Naive thymus-derived CD4-positive, alpha-beta T cell (primary cell): ENCODE results near the gene KIFBP. TPM values are rescaled to one million over a fixed set of nuclear protein-coding genes. Genes with fewer than 3 reads are reported as not detected.

Experiments used
- ATAC-seq: fragments of 150-1000 bp; cut with Tn5 transposase; 2 replicates; pipeline ENCODE4 v1.10.0; 2021; ENCODE audit warnings: mild to moderate bottlenecking, moderate library complexity
- CTCF ChIA-PET: fragments of 350-600 bp; sonication (Branson Sonifier 250); formaldehyde crosslinking; loops from one replicate; lab custom pipeline; 2021; ENCODE audit warnings: antibody characterized with exemption; lab: Charles Lee
- POLR2A ChIA-PET: fragments of 350-600 bp; sonication (Branson Sonifier 250); formaldehyde crosslinking; loops from one replicate; lab custom pipeline; 2021; ENCODE audit warnings: antibody characterized with exemption, inconsistent platforms; lab: Charles Lee
- DNase-seq, 9 donors: peaks; one replicate each; pipeline versions ENCODE4 v3.0.0 to v3.0.0-alpha.2; 2020 to 2022; ENCODE audit warnings: mixed read lengths in 1 of 9
- H3K27ac ChIP-seq: one replicate; pipeline ENCODE4 v1.7.0; 2013; ENCODE audit warnings: mild to moderate bottlenecking, low read depth, low read length, moderate library complexity
- H3K27me3 ChIP-seq, 2 donors: one replicate each; pipeline ENCODE4 v1.7.0; 2013; ENCODE audit warnings: low read length in 2 of 2, mild to moderate bottlenecking in 2 of 2, moderate library complexity in 2 of 2; ENCODE audit not compliant: control insufficient read depth in 2 of 2, insufficient read depth in 2 of 2
- H3K36me3 ChIP-seq, 3 experiments: 1 replicate in 2 of 3; 2 replicates in 1 of 3; pipeline ENCODE4 v1.7.0; 2013; ENCODE audit warnings: low read length in 3 of 3, mild to moderate bottlenecking in 3 of 3, moderate library complexity in 1 of 3; ENCODE audit not compliant: insufficient read depth in 3 of 3, control insufficient read depth in 2 of 3
- H3K4me1 ChIP-seq, 2 donors: one replicate each; pipeline ENCODE4 v1.7.0; 2013; ENCODE audit warnings: low read length in 2 of 2, mild to moderate bottlenecking in 2 of 2, moderate library complexity in 1 of 2; ENCODE audit not compliant: control insufficient read depth in 2 of 2, insufficient read depth in 2 of 2
- H3K4me3 ChIP-seq: 2 replicates; pipeline ENCODE4 v1.7.0; 2013; ENCODE audit warnings: mild to moderate bottlenecking, low read length
- H3K9me3 ChIP-seq, 3 experiments: 1 replicate in 2 of 3; 2 replicates in 1 of 3; pipeline ENCODE4 v1.7.0; 2013; ENCODE audit warnings: low read length in 3 of 3; ENCODE audit not compliant: control insufficient read depth in 2 of 3
- H3K27ac Mint-ChIP-seq, 9 donors: one replicate each; pipeline ENCODE4 v1.8.0; 2020 to 2022; ENCODE audit warnings: mixed read lengths in 9 of 9, mild to moderate bottlenecking in 8 of 9, moderate library complexity in 5 of 9, inconsistent platforms in 2 of 9
- H3K27me3 Mint-ChIP-seq, 5 donors: one replicate each; pipeline ENCODE4 v1.8.0; 2021 to 2022; ENCODE audit warnings: mixed read lengths in 5 of 5, mild to moderate bottlenecking in 1 of 5
- H3K36me3 Mint-ChIP-seq, 5 donors: one replicate each; pipeline ENCODE4 v1.8.0; 2020 to 2022; ENCODE audit warnings: mixed read lengths in 5 of 5, mild to moderate bottlenecking in 3 of 5, inconsistent platforms in 1 of 5
- H3K4me1 Mint-ChIP-seq, 7 donors: one replicate each; pipeline ENCODE4 v1.8.0; 2020 to 2022; ENCODE audit warnings: mixed read lengths in 7 of 7, mild to moderate bottlenecking in 3 of 7, inconsistent platforms in 1 of 7
- H3K4me3 Mint-ChIP-seq, 10 donors: one replicate each; pipeline ENCODE4 v1.8.0; 2020 to 2022; ENCODE audit warnings: mild to moderate bottlenecking in 10 of 10, mixed read lengths in 10 of 10, moderate library complexity in 6 of 10, inconsistent platforms in 2 of 10
- H3K9me3 Mint-ChIP-seq, 11 donors: one replicate each; pipeline ENCODE4 v1.8.0; 2020 to 2022; ENCODE audit warnings: mixed read lengths in 11 of 11, mild to moderate bottlenecking in 4 of 11, inconsistent platforms in 1 of 11, moderate library complexity in 1 of 11
- intact Hi-C, 2 donors: fragments of 100-400 bp; cut with micrococcal nuclease; formaldehyde crosslinking; loops; one replicate each; pipeline ENCODE4 v1.15.1; 2023
- polyA plus RNA-seq, 2 donors: library from polyadenylated mRNA; unstranded; fragments of 300-500 nt; fragmentation: Illumina TruSeq; gene quantifications; one replicate each; pipeline ENCODE4 v1.2.3, GENCODE V29; 2021
- total RNA-seq, 6 experiments: library from RNA in 5 of 6; stranded (reverse) in 5 of 6; gene quantifications; 1 replicate in 5 of 6; 2 replicates in 1 of 6; pipeline ENCODE4 v1.2.3 and lab custom pipeline; 2021 to 2026

The KIFBP gene
- total and polyA plus RNA-seq, 7 experiments from 2014 or later, result 4.5 to 18.1 (median 6.9) TPM

- Mint-ChIP-seq H3K4me3 (peak overlapping the region in 4 of 10 donors; percentile 21 to 40 (median 31)), H3K9me3 (no peaks in the 10 kb centered on the region), H3K36me3 (peaks cover 0 to 3% (median 0%) of the 10 kb centered on the region in 5 donors), H3K27me3 (no peaks in the 10 kb centered on the region), H3K27ac (peak overlapping the region in 6 of 9 donors; percentile 38 to 85 (median 72)), H3K4me1 (peaks cover 27 to 54% (median 34%) of the 10 kb centered on the region in 7 donors)
- ATAC-seq, result peak; percentile 71
- ChIA-PET CTCF (interaction anchor here (0.6 kb wide), 1 partner anchor 42 kb away, joined by 3 read pairs; no protein-coding TSS in a partner anchor), POLR2A (interaction anchor here (0.9 kb wide), 1 partner anchor 9 kb away, joined by 3 read pairs; no protein-coding TSS in a partner anchor)
- H3K36me3 ChIP-seq, result no peaks in the 10 kb centered on the region
- H3K4me1 ChIP-seq, result peaks cover 13 to 27% of the 10 kb centered on the region in 2 donors
- intact Hi-C loops, result no loop called here
- no peak overlapping the region for H3K4me3 ChIP-seq
- no peaks in the 10 kb centered on the region for H3K9me3 ChIP-seq
- no peaks in the 10 kb centered on the region for H3K27me3 ChIP-seq
- DNase-seq, result no peak
- H3K27ac ChIP-seq, result no peak overlapping the region
Measured at GRCh38 chr10:69056129-69056528, 67.5 kb downstream of the KIFBP start.

GRCh38 chr10:69056536-69057260, 68.1 kb downstream of the KIFBP start:
- no peaks in the 10 kb centered on the region for H3K36me3 ChIP-seq
- Mint-ChIP-seq H3K4me3 (peak overlapping the region in 8 of 10 donors; percentile 32 to 65 (median 47)), H3K36me3 (peaks cover 0 to 3% (median 0%) of the 10 kb centered on the region in 5 donors), H3K9me3 (no peaks in the 10 kb centered on the region), H3K4me1 (peaks cover 32 to 54% (median 38%) of the 10 kb centered on the region in 7 donors), H3K27me3 (no peaks in the 10 kb centered on the region), H3K27ac (peak overlapping the region; percentile 71 to 88 (median 82))
- H3K9me3 ChIP-seq, result no peaks in the 10 kb centered on the region
- DNase-seq (peak in 1 of 9 donors; percentile 11), ATAC-seq (no peak)
- H3K27me3 ChIP-seq, result no peaks in the 10 kb centered on the region
- no peak overlapping the region for H3K27ac ChIP-seq
- intact Hi-C loops, result no loop called here
- ChIA-PET POLR2A (interaction anchor here (0.6 to 0.9 kb wide), 3 partner anchors 8 to 146 kb away, joined by 3 read pairs; partner anchors contain the start of gene SRGN), CTCF (no interaction called here)
- H3K4me3 ChIP-seq, result no peak overlapping the region
- H3K4me1 ChIP-seq, result peaks cover 19 to 32% of the 10 kb centered on the region in 2 donors

GRCh38 chr10:69057261-69057950, 68.8 kb downstream of the KIFBP start:
- H3K9me3 Mint-ChIP-seq, result no peaks in the 10 kb centered on the region
- peak overlapping the region in 8 of 10 donors; percentile 32 to 72 (median 59) for H3K4me3 Mint-ChIP-seq
- Histone ChIP-seq H3K36me3 (no peaks in the 10 kb centered on the region), H3K27ac (peak overlapping the region; percentile 23), H3K27me3 (no peaks in the 10 kb centered on the region), H3K4me3 (no peak overlapping the region), H3K9me3 (no peaks in the 10 kb centered on the region), H3K4me1 (peaks cover 25 to 38% of the 10 kb centered on the region in 2 donors)
- ChIA-PET CTCF (interaction anchor here (0.6 kb wide), 1 partner anchor 314 kb away, joined by 4 read pairs; no protein-coding TSS in a partner anchor), POLR2A (interaction anchor here (0.6 to 0.9 kb wide), 4 partner anchors 8 to 170 kb away, joined by 3 read pairs; partner anchors contain the start of gene SRGN)
- intact Hi-C loops, result no loop called here
- ATAC-seq (peak; percentile 14), DNase-seq (peak in 1 of 9 donors; percentile 5)
- H3K27ac Mint-ChIP-seq, result peak overlapping the region; percentile 74 to 88 (median 82)
- peaks cover 0 to 3% (median 0%) of the 10 kb centered on the region in 5 donors for H3K36me3 Mint-ChIP-seq
- peaks cover 36 to 59% (median 45%) of the 10 kb centered on the region in 7 donors for H3K4me1 Mint-ChIP-seq
- no peaks in the 10 kb centered on the region for H3K27me3 Mint-ChIP-seq

- H3K4me3 ChIP-seq, result no peak overlapping the region
- Mint-ChIP-seq H3K36me3 (peaks cover 0 to 3% (median 0%) of the 10 kb centered on the region in 5 donors), H3K9me3 (no peaks in the 10 kb centered on the region), H3K27me3 (no peaks in the 10 kb centered on the region), H3K4me1 (peaks cover 37 to 55% (median 45%) of the 10 kb centered on the region in 7 donors), H3K4me3 (peak overlapping the region in 5 of 10 donors; percentile 41 to 72 (median 60)), H3K27ac (peak overlapping the region; percentile 74 to 88 (median 82))
- no peak for ATAC-seq
- CTCF ChIA-PET, result interaction anchor here (0.6 kb wide), 1 partner anchor 314 kb away, joined by 4 read pairs; no protein-coding TSS in a partner anchor
- no peaks in the 10 kb centered on the region for H3K36me3 ChIP-seq
- POLR2A ChIA-PET, result interaction anchor here (0.6 to 0.9 kb wide), 2 partner anchors 30 to 171 kb away, joined by 3 read pairs; partner anchors contain the start of gene SRGN
- intact Hi-C loops, result no loop called here
- no peaks in the 10 kb centered on the region for H3K27me3 ChIP-seq
- DNase-seq, result no peak
- H3K9me3 ChIP-seq, result no peaks in the 10 kb centered on the region
- H3K27ac ChIP-seq, result no peak overlapping the region
- peaks cover 25 to 38% of the 10 kb centered on the region in 2 donors for H3K4me1 ChIP-seq
Measured at GRCh38 chr10:69057951-69058297, 69.3 kb downstream of the KIFBP start.

- Histone ChIP-seq H3K9me3 (no peaks in the 10 kb centered on the region), H3K36me3 (no peaks in the 10 kb centered on the region), H3K4me1 (peaks cover 25 to 38% of the 10 kb centered on the region in 2 donors), H3K4me3 (no peak overlapping the region), H3K27me3 (no peaks in the 10 kb centered on the region), H3K27ac (no peak overlapping the region)
- DNase-seq (no peak), ATAC-seq (no peak)
- Mint-ChIP-seq H3K4me3 (peak overlapping the region in 1 of 10 donors; percentile 51), H3K9me3 (no peaks in the 10 kb centered on the region), H3K36me3 (peaks cover 0 to 3% (median 0%) of the 10 kb centered on the region in 5 donors), H3K27me3 (no peaks in the 10 kb centered on the region), H3K27ac (no peak overlapping the region), H3K4me1 (peaks cover 38 to 60% (median 43%) of the 10 kb centered on the region in 7 donors)
- CTCF ChIA-PET, result interaction anchor here (0.5 to 1.2 kb wide), 5 partner anchors 15 to 271 kb away, joined by 3 to 5 read pairs (median 4); no protein-coding TSS in a partner anchor
- POLR2A ChIA-PET, result interaction anchor here (1.0 kb wide), 1 partner anchor 27 kb away, joined by 5 read pairs; no protein-coding TSS in a partner anchor
- intact Hi-C loops, result loop anchor here in 1 of 2 donors (2.0 kb wide), 1 partner anchor 15 kb away; no protein-coding TSS in a partner anchor
Measured at GRCh38 chr10:69060127-69060798, 71.7 kb downstream of the KIFBP start.
